Measurements from ENCODE around the gene KRTCAP2.

The KRTCAP2 gene

GRCh38 chr1:155134322-155134721 is 38.8 kb downstream of the KRTCAP2 start:
- CTCF ChIA-PET: interaction anchor here (0.8 to 4.9 kb wide), 10 partner anchors 33 to 135 kb away, joined by 3 to 35 read pairs (median 6); partner anchors contain the start of gene KRTCAP2
- DNase-seq (ENCODE audit: low read depth, low spot score): no peak
- no peak overlapping the region for H3K4me3 ChIP-seq (ENCODE audit: low read depth, low read length)
- TF ChIP-seq CTCF (IDR thresholded peaks at IDR 0.05; ENCODE audit: insufficient read depth, low read length, missing control alignments): no peak
- POLR2A ChIA-PET: interaction anchor here (1.5 kb wide), 1 partner anchor 38 kb away, joined by 6 read pairs; the partner anchor contains the start of gene KRTCAP2

GRCh38 chr1:155133799-155134281 is 39.3 kb downstream of the KRTCAP2 start:
- no peak overlapping the region for H3K4me3 ChIP-seq (ENCODE audit: low read depth, low read length)
- ChIA-PET POLR2A (interaction anchor here (1.5 kb wide), 1 partner anchor 39 kb away, joined by 6 read pairs; the partner anchor contains the start of gene KRTCAP2), CTCF (interaction anchor here (0.8 to 4.9 kb wide), 7 partner anchors 34 to 89 kb away, joined by 3 to 35 read pairs (median 9); partner anchors contain the start of gene KRTCAP2)
- TF ChIP-seq CTCF (IDR thresholded peaks at IDR 0.05; ENCODE audit: insufficient read depth, low read length, missing control alignments): no peak
- no peak for DNase-seq (ENCODE audit: low read depth, low spot score)

GRCh38 chr1:155131856-155132255 is 41.2 kb downstream of the KRTCAP2 start:
- no peak overlapping the region for H3K4me3 ChIP-seq (ENCODE audit: low read depth, low read length)
- no peak for TF ChIP-seq CTCF (IDR thresholded peaks at IDR 0.05; ENCODE audit: insufficient read depth, low read length, missing control alignments)
- DNase-seq (ENCODE audit: low read depth, low spot score): no peak
- ChIA-PET POLR2A (no interaction called here), CTCF (interaction anchor here (1.1 to 8.0 kb wide), 3 partner anchors 40 to 47 kb away, joined by 4 to 52 read pairs (median 4); partner anchors contain the start of gene KRTCAP2)

- DNase-seq (ENCODE audit: low read depth, low spot score): no peak
- ChIA-PET POLR2A (no interaction called here), CTCF (interaction anchor here (1.1 to 8.0 kb wide), 3 partner anchors 40 to 47 kb away, joined by 4 to 52 read pairs (median 4); partner anchors contain the start of gene KRTCAP2)
- no peak for TF ChIP-seq CTCF (IDR thresholded peaks at IDR 0.05; ENCODE audit: insufficient read depth, low read length, missing control alignments)
- no peak overlapping the region for H3K4me3 ChIP-seq (ENCODE audit: low read depth, low read length)
Measured at GRCh38 chr1:155131285-155131684, 41.8 kb downstream of the KRTCAP2 start.

- no peak overlapping the region for H3K4me3 ChIP-seq (ENCODE audit: low read depth, low read length)
- no peak for DNase-seq (ENCODE audit: low read depth, low spot score)
- TF ChIP-seq CTCF (IDR thresholded peaks at IDR 0.05; ENCODE audit: insufficient read depth, low read length, missing control alignments): no peak
- POLR2A ChIA-PET: no interaction called here
- CTCF ChIA-PET: interaction anchor here (1.2 to 8.0 kb wide), 4 partner anchors 39 to 45 kb away, joined by 4 to 52 read pairs (median 9); partner anchors contain the start of gene KRTCAP2
Measured at GRCh38 chr1:155130272-155131006, 42.7 kb downstream of the KRTCAP2 start.
